Natural killer cell (primary cell): ENCODE data around the gene FAM209A. TPM values are rescaled to one million over a fixed set of nuclear protein-coding genes. Genes with fewer than 3 reads are reported as not detected.
"Not testable (repeated sequence)": the region's sequence is repeated elsewhere in the genome, so short reads cannot be mapped to it uniquely, and the experiment has no call there.

ENCODE experiments used
- ATAC-seq, 3 donors: fragments of 150-1000 bp in 2 of 3; fragments of 200-7000 bp in 1 of 3; cut with Tn5 transposase; 1 replicate in 1 of 3; 2 replicates in 2 of 3; pipeline ENCODE4 v1.10.0; 2021; ENCODE audit warnings: mild to moderate bottlenecking in 2 of 3, moderate library complexity in 2 of 3
- DNase-seq, 2 donors: peaks; one replicate each; pipeline versions ENCODE4 v3.0.0 to v3.0.0-alpha.2; 2013 to 2021; ENCODE audit warnings: mixed read lengths in 1 of 2
- H3K27ac ChIP-seq: one replicate; pipeline ENCODE4 v1.5.1; 2013; ENCODE audit warnings: mild to moderate bottlenecking, low read length
- H3K27me3 ChIP-seq: one replicate; pipeline ENCODE4 v1.6.1; 2013; ENCODE audit warnings: low read length; ENCODE audit not compliant: control insufficient read depth, insufficient read depth
- H3K36me3 ChIP-seq: one replicate; pipeline ENCODE4 v1.6.1; 2013; ENCODE audit warnings: low read length; ENCODE audit not compliant: control insufficient read depth, insufficient read depth
- H3K4me1 ChIP-seq: one replicate; pipeline ENCODE4 v1.6.1; 2013; ENCODE audit warnings: low read length; ENCODE audit not compliant: control insufficient read depth, insufficient read depth
- H3K4me3 ChIP-seq: one replicate; pipeline ENCODE4 v1.5.1; 2013; ENCODE audit warnings: low read length
- H3K9me3 ChIP-seq: one replicate; pipeline ENCODE4 v1.6.1; 2013; ENCODE audit warnings: low read length; ENCODE audit not compliant: control insufficient read depth, insufficient read depth
- H3K27ac Mint-ChIP-seq, 2 donors: one replicate each; pipeline ENCODE4 v1.8.0; 2022; ENCODE audit warnings: mild to moderate bottlenecking in 2 of 2, mixed read lengths in 2 of 2, moderate library complexity in 1 of 2
- H3K27me3 Mint-ChIP-seq, 2 donors: one replicate each; pipeline ENCODE4 v1.8.0; 2022; ENCODE audit warnings: low read depth in 2 of 2, mixed read lengths in 2 of 2
- H3K36me3 Mint-ChIP-seq: one replicate; pipeline ENCODE4 v1.8.0; 2022; ENCODE audit warnings: mixed read lengths
- H3K4me1 Mint-ChIP-seq, 2 donors: one replicate each; pipeline ENCODE4 v1.8.0; 2022; ENCODE audit warnings: mixed read lengths in 2 of 2
- H3K4me3 Mint-ChIP-seq: one replicate; pipeline ENCODE4 v1.8.0; 2022; ENCODE audit warnings: mild to moderate bottlenecking, moderate library complexity, mixed read lengths
- H3K9me3 Mint-ChIP-seq, 2 donors: one replicate each; pipeline ENCODE4 v1.8.0; 2022; ENCODE audit warnings: mixed read lengths in 2 of 2
- WGBS: methylation state at CpG from one replicate; pipeline ENCODE4 v1.1.7; 2013; ENCODE audit warnings: missing lambda C conversion rate; ENCODE audit not compliant: insufficient coverage; 5-methylcytosine and 5-hydroxymethylcytosine counted together
- intact Hi-C: fragments of 100-400 bp; cut with micrococcal nuclease; formaldehyde crosslinking; loops from one replicate; pipeline ENCODE4 v1.14.2; 2022
- total RNA-seq, 4 donors: library from RNA; stranded (reverse); fragments of 120-200 nt in 1 of 4; gene quantifications; one replicate each; pipeline versions ENCODE4 v1.2.3 to v1.2.4, GENCODE V29; 2013 to 2022
- TF ChIP-seq, protein P1 (sequence below): fragments of 200-600 bp; IDR thresholded peaks from one replicate; pipeline ENCODE4 v1.8.0; 2022; ENCODE audit warnings: antibody characterized with exemption

The FAM209A gene
- total RNA-seq, 3 donors from 2014 or later (not counting 1 experiment from before 2014, with no cell fraction given) = 4.0 to 5.6 (median 5.4) TPM

DNA sequence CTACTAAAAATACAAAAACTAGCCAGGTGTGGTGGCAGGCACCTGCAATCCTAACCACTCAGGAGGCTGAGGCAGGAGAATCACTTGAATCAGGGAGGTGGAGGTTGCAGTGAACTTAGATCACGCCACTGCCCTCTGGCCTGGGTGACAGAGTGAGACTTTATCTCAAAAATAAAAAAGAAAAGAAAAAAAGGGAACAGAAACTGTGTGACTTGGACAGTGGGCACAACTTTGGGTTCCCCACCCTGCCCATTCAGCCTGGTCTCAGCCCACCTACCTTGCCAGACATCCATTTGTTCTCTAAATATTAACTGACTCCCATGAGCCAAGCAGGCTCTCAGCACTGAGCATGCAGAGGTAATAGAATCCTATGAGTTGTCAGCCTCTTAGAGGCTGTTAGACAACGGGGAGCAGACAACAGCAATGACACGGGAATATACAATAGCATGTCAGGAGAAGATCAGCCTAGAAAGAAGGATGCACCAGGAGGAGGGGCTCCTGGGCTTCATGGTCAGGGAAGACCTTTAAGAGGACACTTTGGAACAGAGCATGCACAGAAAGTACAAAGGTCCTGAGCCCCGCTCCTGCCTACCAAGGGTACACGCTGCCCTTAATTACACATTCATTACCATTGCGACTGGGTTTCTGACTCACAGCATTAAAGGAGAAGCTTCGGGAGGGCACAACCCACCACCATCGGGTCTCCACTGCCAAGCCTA is 28.5 kb downstream of the FAM209A start:
- H3K27ac Mint-ChIP-seq = no peak overlapping the region
- no peak overlapping the region for H3K4me3 Mint-ChIP-seq
- intact Hi-C loops = loop anchor here (10.0 kb wide), 1 partner anchor 1042 kb away; no protein-coding TSS in a partner anchor
- DNase-seq (no peak), ATAC-seq (no peak)
- no peaks in the 10 kb centered on the region for H3K36me3 Mint-ChIP-seq
- H3K27me3 Mint-ChIP-seq = no peaks in the 10 kb centered on the region
- no peak overlapping the region for H3K27ac ChIP-seq
- H3K4me3 ChIP-seq = no peak overlapping the region
- WGBS = 81% methylated on average over 7 of the region's 8 CpGs
- H3K4me1 ChIP-seq = no peaks in the 10 kb centered on the region
- H3K9me3 ChIP-seq = no peaks in the 10 kb centered on the region
- no peaks in the 10 kb centered on the region for H3K36me3 ChIP-seq
- H3K9me3 Mint-ChIP-seq = no peaks in the 10 kb centered on the region
- TF ChIP-seq, protein P1, sequence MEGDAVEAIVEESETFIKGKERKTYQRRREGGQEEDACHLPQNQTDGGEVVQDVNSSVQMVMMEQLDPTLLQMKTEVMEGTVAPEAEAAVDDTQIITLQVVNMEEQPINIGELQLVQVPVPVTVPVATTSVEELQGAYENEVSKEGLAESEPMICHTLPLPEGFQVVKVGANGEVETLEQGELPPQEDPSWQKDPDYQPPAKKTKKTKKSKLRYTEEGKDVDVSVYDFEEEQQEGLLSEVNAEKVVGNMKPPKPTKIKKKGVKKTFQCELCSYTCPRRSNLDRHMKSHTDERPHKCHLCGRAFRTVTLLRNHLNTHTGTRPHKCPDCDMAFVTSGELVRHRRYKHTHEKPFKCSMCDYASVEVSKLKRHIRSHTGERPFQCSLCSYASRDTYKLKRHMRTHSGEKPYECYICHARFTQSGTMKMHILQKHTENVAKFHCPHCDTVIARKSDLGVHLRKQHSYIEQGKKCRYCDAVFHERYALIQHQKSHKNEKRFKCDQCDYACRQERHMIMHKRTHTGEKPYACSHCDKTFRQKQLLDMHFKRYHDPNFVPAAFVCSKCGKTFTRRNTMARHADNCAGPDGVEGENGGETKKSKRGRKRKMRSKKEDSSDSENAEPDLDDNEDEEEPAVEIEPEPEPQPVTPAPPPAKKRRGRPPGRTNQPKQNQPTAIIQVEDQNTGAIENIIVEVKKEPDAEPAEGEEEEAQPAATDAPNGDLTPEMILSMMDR = no peak
- no peaks in the 10 kb centered on the region for H3K4me1 Mint-ChIP-seq
- H3K27me3 ChIP-seq = no peaks in the 10 kb centered on the region

DNA sequence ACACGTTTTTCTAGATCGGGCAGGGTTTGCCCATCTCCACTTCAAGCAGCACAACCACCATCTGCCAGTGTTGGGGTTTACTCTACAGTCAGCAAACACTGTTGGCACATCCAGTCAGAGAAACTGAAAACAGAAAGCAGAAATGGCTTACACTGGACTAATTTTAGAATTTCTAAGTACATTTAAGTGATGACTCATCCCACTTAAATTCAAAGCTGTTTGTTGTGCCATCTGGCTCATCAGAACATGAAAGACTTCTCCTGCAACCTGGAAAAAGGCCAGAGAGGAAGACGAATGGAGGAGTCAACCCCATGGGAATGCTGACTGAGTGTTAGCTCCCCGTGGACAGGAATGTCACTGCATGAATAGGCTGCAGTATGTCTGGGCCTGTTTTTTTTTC is 30.3 kb downstream of the FAM209A start:
- H3K27ac ChIP-seq = no peak overlapping the region
- Mint-ChIP-seq H3K4me1 (no peaks in the 10 kb centered on the region), H3K27me3 (no peaks in the 10 kb centered on the region), H3K36me3 (no peaks in the 10 kb centered on the region), H3K27ac (no peak overlapping the region), H3K9me3 (no peaks in the 10 kb centered on the region), H3K4me3 (no peak overlapping the region)
- ATAC-seq (no peak), DNase-seq (no peak)
- H3K27me3 ChIP-seq = no peaks in the 10 kb centered on the region
- intact Hi-C loops = loop anchor here (10.0 kb wide), 1 partner anchor 1040 kb away; no protein-coding TSS in a partner anchor
- H3K9me3 ChIP-seq = no peaks in the 10 kb centered on the region
- WGBS = 4% methylated on average over 4 of the region's 4 CpGs
- TF ChIP-seq, protein P1 = no peak
- no peak overlapping the region for H3K4me3 ChIP-seq
- no peaks in the 10 kb centered on the region for H3K4me1 ChIP-seq
- no peaks in the 10 kb centered on the region for H3K36me3 ChIP-seq

GRCh38 chr20:56558968-56559367 is 34.4 kb downstream of the FAM209A start:
- Histone ChIP-seq H3K4me3 (no peak overlapping the region), H3K4me1 (no peaks in the 10 kb centered on the region), H3K27ac (no peak overlapping the region), H3K36me3 (no peaks in the 10 kb centered on the region), H3K27me3 (no peaks in the 10 kb centered on the region), H3K9me3 (no peaks in the 10 kb centered on the region)
- DNase-seq = no peak
- no peak for ATAC-seq
- WGBS = 73% methylated on average over 5 of the region's 6 CpGs
- H3K27me3 Mint-ChIP-seq = no peaks in the 10 kb centered on the region
- intact Hi-C loops = loop anchor here (10.0 kb wide), 1 partner anchor 1036 kb away; no protein-coding TSS in a partner anchor
- H3K36me3 Mint-ChIP-seq = no peaks in the 10 kb centered on the region
- no peak overlapping the region for H3K4me3 Mint-ChIP-seq
- H3K4me1 Mint-ChIP-seq = no peaks in the 10 kb centered on the region
- no peaks in the 10 kb centered on the region for H3K9me3 Mint-ChIP-seq
- no peak overlapping the region for H3K27ac Mint-ChIP-seq
- TF ChIP-seq, protein P1 = no peak

- H3K27ac ChIP-seq, H3K27me3 ChIP-seq, H3K36me3 Mint-ChIP-seq, H3K4me3 ChIP-seq, intact Hi-C loops, H3K4me3 Mint-ChIP-seq, H3K36me3 ChIP-seq, H3K9me3 ChIP-seq, H3K27ac Mint-ChIP-seq, H3K9me3 Mint-ChIP-seq, DNase-seq, H3K4me1 ChIP-seq, H3K4me1 Mint-ChIP-seq, ATAC-seq, H3K27me3 Mint-ChIP-seq: not testable (repeated sequence)
- WGBS = 86% methylated on average over 6 of the region's 6 CpGs
Observed at GRCh38 chr20:56564526-56564925, 40.0 kb downstream of the FAM209A start.
